GM12892 (cell line): ENCODE data around the gene CPXM2.

Experiments used
- POLR2A ChIP-seq: IDR thresholded peaks from 2 replicates; pipeline ENCODE4 v1.6.1; 2011; ENCODE audit warnings: low read depth, low read length, control low read depth
- POLR2AphosphoS5 ChIP-seq: IDR thresholded peaks from 2 replicates; pipeline ENCODE4 v1.6.1; 2011; ENCODE audit warnings: low read depth, low read length, control low read depth
- TAF1 ChIP-seq: IDR thresholded peaks from 2 replicates; pipeline ENCODE4 v1.6.1; 2011; ENCODE audit warnings: low read depth, mild to moderate bottlenecking, control low read depth, low read length, borderline replicate concordance

DNA sequence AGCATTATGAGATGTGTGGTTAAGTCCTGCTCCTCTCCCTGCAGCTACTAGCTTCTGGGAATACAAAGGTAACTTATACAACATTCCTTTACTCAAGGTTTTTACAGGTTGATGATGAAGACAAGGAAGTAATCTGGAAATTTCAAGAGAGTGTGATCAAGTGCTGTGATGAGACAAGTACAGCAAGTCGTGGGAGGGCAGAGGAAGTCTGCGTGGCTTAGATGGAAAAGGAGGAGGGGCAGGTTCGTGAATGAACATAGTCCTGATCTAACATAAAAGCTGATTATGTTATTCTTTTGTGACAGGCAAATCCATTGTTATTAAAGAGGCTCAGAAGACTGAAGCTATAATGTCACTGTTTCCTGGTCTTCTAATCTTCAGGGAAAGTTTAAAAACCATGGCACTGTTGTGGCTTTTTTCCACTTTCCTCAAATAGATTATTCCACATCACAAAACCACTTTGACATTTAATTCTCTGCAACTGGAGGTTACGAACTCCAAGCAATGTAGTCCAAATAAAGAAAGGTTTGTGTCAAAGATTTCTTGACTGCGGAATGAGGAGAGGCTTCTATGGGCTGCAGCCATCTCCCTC, 84.1 kb downstream of the CPXM2 start:
- TF ChIP-seq TAF1, result no peak
- no peak for TF ChIP-seq POLR2A
- TF ChIP-seq POLR2AphosphoS5, result no peak
